ENCODE measurements around the gene MLKL.

The MLKL gene

DNA sequence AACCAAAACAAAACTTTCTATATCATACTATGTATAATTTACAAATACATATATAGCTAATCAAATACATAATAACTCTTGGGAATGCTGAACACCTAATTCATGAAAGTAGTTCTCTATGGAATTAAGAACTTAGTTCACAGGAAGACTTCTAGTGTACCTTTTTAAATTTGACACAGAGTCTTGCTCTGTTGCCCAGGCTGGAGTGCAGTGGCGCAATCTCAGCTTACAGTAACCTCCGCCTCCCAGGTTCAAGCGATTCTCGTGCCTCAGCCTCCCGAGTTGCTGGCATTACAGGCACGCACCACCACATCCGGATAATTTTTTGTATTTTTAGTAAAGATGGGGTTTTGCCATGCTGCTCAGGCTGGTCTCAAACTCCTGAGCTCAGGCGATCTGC, 58.7 kb downstream of the MLKL start:
- DNase-seq, result no peak

DNA sequence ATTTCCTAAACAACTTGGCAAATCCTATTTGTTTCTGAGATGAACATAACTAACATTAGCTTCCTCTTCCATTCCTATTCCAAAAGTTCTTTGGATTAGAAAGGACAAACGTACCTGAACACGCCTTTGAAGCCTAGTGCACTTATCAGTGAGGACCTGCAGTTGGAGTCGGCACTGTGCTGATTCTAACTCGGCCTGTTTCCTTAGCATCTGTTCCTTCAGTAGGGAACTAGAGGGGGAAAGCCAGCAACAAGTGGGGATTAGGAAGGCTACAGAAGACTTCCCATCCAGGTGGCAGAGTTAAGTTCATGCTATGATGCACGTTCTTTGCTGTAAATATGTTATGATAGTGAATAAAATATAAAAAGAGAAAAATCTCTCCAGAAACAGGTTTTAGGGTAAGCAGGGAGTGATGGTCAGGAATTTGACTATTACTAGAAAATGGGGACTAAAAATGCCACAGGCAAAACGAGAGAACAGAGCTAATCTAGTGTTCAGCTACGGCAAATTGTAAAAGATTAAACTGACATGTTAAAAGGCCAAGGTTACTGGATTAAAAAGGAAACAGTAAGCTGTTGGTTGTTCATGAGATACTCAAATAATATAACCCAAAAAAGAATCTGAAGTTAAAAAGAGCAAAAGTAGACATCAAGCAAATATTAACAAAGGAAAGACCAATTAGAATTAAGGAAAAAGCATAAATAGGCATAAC, 62.8 kb downstream of the MLKL start:
- DNase-seq, result no peak

DNA sequence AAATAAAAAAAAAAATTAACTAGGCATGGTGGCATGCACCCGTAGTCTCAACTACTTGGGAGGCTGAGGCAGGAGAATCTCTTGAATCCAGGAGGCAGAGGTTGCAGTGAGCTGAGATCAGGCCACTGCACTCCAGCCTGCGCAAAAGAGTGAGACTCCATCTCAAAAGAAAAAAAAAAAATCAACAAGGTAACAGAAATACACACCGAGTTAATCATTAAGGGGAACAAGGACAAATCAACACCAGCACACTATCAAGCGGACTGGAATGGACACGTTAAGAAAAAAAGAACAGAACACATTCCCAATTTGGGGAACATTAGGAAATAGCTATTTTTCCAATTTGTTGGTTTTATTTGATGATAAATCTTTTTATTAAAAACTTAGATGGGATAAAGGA, 65.4 kb downstream of the MLKL start:
- no peak for DNase-seq

DNA sequence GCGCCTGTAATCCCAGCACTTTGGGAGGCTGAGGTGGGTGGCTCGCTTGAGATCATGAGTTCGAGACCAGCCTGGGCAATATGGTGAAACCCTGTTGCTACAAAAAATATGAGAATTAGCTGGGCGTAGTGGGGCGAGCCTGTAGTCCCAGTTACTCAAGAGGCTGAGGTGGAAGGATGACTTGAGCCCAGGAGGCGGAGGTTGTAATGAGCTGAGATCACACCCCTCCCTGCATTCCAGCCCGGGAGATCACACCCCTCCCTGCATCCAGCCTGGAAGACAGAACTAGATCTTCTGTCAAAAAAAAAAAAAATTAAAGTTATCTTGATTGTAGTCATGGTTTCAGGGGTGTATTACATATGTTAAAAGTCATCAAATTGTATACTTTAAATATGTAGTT, 67.0 kb downstream of the MLKL start:
- no peak for DNase-seq

DNA sequence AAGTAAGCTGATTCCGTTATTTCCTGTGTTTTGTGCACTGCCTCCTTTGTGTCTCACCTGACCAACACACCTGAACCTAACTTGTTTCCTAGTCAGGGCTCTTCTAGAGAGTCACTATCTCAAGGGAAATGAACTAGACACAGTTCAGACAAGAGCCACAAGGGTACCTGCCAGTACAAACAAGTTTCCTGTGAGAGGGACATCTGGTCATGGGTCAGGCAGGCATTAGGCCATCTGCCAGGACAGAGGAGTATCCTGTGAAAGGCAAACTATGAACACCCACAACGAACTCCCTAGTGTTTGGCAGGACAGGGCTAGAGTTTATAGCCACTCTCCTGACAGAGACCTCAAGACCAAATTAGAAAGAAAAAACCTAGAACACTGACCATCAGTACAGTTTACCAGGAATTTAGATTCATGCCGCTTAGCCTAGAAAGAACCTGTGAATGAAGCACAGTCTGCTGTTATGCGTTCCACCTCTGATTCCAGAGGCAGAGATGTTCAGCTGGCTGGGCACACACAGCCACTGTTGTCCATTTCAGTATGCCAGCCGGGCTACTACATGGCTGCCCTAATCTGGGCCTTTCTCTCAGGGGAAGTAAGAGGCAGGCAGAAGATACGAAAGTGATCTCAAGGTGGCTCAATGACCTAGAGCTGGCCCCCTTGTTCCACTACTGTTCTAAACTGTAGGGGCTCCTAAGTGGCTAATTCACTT, 73.0 kb downstream of the MLKL start:
- DNase-seq, result no peak

DNA sequence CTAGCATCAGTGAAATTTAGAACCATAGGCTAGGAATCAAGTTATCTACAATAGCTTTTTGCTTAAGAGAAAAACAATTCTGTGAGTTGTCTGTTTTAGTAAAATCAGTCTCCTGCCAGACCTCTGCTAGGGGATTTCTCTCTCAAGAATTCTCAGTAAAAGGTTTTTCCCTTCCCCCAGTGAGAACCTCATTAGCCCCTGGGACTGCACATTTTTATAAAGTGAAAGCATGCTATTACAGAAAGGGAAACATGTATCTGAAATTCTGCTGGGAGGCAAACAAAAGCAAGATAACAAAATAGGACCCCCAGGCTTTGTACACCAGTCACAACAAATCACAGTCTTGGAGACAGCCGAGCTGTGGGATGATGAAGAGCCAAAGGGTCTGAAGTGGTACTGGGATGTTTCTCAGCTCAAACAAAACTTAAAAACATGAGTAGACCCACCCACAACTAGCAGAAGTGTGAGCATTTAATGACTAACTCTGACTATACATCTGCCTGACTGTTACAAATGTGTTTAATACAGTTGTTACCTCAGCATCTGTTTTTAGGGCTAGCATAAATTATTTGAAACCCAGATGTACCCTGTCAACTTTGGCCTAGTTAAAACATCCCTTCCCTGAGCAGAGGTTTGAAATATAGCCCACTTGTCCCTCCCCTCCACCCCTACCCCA, 73.8 kb downstream of the MLKL start:
- DNase-seq, result no peak

DNA sequence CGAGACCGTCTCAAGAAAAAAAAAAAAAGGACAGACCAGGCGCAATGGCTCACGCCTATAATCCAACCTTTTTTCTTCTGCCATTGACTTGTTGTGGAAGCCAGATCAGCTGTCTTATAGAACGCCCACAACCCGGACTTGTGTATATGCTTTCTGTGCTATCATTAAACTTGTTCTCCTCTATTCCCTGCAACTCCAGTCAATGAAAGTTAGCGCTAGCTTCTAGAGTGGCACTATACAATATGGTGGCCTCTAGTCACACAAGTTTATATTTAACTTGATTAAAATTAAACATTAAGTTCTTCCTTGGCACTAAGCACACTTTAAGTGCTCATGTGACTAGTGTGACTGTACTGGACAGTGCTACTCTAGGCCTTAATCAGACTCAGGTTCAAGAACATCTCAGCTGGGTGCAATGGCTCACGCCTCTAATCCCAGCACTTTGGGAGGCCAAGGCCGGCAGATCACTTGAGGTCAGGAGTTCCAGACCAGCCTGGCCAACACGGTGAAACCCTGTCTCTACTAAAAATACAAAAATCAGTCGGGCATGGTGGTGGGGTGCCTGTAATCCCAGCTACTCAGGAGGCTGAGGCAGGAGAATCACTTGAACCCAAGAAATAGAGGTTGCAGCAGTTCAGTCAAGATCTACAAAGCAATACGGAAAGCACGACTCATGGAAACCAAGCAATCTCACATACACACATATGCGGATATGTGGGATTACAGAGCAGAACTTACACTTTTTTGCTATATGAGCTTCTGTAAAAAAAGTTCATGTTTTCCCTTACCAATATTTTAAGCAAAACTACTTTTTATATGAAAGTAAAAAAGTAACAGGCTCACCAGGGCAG, 74.9 kb downstream of the MLKL start:
- DNase-seq, result no peak

DNA sequence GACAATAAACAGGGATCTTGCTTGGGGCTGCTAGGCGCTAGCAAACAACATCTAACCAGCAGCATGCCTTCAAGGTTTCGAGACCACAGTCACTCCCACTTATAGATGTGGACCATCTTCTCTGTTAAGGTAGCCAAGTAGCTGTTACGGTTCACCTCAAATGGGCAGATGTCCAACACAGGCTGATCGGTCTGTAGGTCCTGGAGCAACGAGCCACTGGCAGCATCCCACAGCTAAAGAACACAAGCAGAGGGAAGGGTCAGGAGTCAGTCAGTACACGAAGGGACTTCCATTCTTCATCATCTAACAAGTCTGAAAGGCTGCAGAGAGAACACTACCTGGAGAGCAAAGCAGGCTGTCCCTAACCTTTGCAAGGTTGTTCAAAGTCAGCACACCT, 76.8 kb downstream of the MLKL start:
- no peak for DNase-seq

DNA sequence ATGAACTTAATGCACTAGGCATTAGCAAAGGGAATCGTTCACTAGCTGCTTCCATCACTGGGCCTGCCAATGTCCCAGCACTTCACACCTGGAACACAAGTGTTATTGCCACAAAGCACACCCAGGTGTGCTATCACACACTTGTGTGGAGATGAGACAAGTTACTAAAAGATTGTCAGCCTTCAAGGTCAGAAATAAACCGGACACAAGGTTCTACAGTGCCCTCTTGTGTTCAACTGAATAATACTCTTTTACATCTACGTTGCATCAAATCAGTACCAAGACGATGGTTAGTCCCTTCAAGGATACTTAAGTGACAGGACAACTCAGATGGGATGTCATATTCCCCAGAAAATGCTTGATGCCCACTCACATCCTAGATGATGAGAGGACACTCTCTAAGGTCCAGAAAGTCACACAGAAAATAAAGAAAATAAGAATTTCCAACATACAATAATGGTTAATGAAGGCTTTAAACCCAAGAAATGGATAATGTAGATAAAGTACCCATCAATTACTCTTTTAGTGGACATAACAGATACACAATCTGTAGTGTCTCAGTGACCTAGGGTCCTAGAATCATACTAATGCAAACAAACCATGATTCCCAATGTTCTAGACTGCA, 77.3 kb downstream of the MLKL start:
- peak in 3 of 6 experiments; percentile 29 to 61 (median 53) for DNase-seq

DNA sequence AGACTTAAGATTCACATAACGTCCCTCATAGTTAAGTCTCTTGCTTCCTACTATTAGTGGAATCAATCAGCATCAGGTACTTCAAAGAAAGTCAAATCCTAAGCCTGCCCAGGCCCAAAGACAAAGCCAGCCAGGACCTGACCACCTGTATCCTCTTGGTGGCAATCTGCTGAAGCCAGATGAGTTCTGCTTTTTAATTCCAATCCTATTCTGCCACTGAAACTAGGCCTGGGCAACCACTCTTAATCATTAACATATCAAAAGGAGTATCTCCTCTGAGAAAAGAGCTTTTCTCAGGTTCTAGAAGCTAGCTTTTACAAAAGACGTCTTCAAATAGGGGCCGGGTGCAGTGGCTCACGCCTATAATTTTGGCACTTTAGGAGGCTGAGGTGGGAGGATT, 78.7 kb downstream of the MLKL start:
- DNase-seq, result no peak

All from stimulated activated naive CD4-positive, alpha-beta T cell (primary cell).